ENCODE measurements around the gene HRH2.

The HRH2 gene

GRCh38 chr5:175679411-175679810 lies 21.5 kb downstream of the HRH2 start:
- no peaks in the 10 kb centered on the region for H3K36me3 ChIP-seq (ENCODE audit: control insufficient read depth in 1 of 2, insufficient read depth in 2 of 2, low read length in 2 of 2)
- H4K8ac ChIP-seq (ENCODE audit: low read depth, low read length), result no peak overlapping the region
- no peak overlapping the region for H2BK12ac ChIP-seq (ENCODE audit: low read length)
- H4K91ac ChIP-seq (ENCODE audit: low read depth, low read length), result no peak overlapping the region
- H3K4me1 ChIP-seq (ENCODE audit: control insufficient read depth in 1 of 2, insufficient read depth in 2 of 2, low read length in 2 of 2), result no peaks in the 10 kb centered on the region
- H3K23ac ChIP-seq (ENCODE audit: low read length), result no peak overlapping the region
- H3K18ac ChIP-seq (ENCODE audit: low read length), result no peak overlapping the region
- H3K79me1 ChIP-seq (ENCODE audit: low read length), result no peaks in the 10 kb centered on the region
- no peak overlapping the region for H3K4me3 ChIP-seq (ENCODE audit: low read depth, low read length)
- no peak overlapping the region for H3K4me2 ChIP-seq (ENCODE audit: low read length)
- no peak overlapping the region for H3K4ac ChIP-seq (ENCODE audit: low read depth, low read length)
- H3K9ac ChIP-seq (ENCODE audit: low read length), result no peak overlapping the region
- H3K14ac ChIP-seq (ENCODE audit: low read length), result no peak overlapping the region
- no CpG with 5 or more reads among the region's 3 CpGs for WGBS (ENCODE audit: extremely low coverage, insufficient coverage, insufficient read length)
- H3K79me2 ChIP-seq (ENCODE audit: control insufficient read depth, insufficient read depth, low read length, poor library complexity), result no peaks in the 10 kb centered on the region
- H2AFZ ChIP-seq (ENCODE audit: insufficient read depth, low read length, poor library complexity), result no peak overlapping the region
- no peaks in the 10 kb centered on the region for H3K27me3 ChIP-seq (ENCODE audit: insufficient read depth, low read length)
- no peak overlapping the region for H2AK5ac ChIP-seq (ENCODE audit: low read length)
- no peak overlapping the region for H4K12ac ChIP-seq (ENCODE audit: low read depth, low read length)
- H2BK5ac ChIP-seq (ENCODE audit: low read depth, low read length, poor library complexity), result no peak overlapping the region
- no peak for DNase-seq
- H2BK120ac ChIP-seq (ENCODE audit: insufficient read depth, low read length, poor library complexity), result no peak overlapping the region
- H3K27ac ChIP-seq (ENCODE audit: low read depth, low read length), result no peak overlapping the region
- H3K9me3 ChIP-seq (ENCODE audit: insufficient read depth, low read depth, low read length), result peaks cover 3% of the 10 kb centered on the region

DNA sequence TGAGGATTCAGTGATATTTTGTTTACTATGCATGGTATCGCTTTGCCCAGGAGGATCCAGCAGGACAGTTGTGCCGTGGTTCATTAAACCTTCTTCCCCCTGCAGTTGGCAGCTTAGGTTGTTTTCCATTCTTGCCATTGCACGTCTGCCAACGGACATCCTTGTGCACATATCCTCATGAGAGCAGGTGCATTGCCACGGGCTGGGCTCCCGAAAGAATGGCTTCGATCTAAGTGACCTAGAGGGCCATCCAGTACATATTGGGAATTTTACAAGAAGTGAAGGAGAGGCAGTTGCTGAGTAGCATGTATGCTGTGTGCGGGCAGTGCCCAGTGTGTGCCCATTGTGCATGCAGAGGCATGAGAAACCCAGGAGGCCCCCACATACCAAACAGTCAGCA lies 22.1 kb downstream of the HRH2 start:
- Histone ChIP-seq H3K79me1 (ENCODE audit: low read length) (no peaks in the 10 kb centered on the region), H3K14ac (ENCODE audit: low read length) (no peak overlapping the region), H2BK12ac (ENCODE audit: low read length) (no peak overlapping the region), H3K36me3 (ENCODE audit: control insufficient read depth in 1 of 2, insufficient read depth in 2 of 2, low read length in 2 of 2) (no peaks in the 10 kb centered on the region), H3K79me2 (ENCODE audit: control insufficient read depth, insufficient read depth, low read length, poor library complexity) (no peaks in the 10 kb centered on the region), H3K9me3 (ENCODE audit: insufficient read depth, low read depth, low read length) (peaks cover 3% of the 10 kb centered on the region), H2AK5ac (ENCODE audit: low read length) (no peak overlapping the region), H3K27ac (ENCODE audit: low read depth, low read length) (no peak overlapping the region), H2BK5ac (ENCODE audit: low read depth, low read length, poor library complexity) (no peak overlapping the region), H4K12ac (ENCODE audit: low read depth, low read length) (no peak overlapping the region), H2BK120ac (ENCODE audit: insufficient read depth, low read length, poor library complexity) (no peak overlapping the region), H3K18ac (ENCODE audit: low read length) (no peak overlapping the region), H2AFZ (ENCODE audit: insufficient read depth, low read length, poor library complexity) (no peak overlapping the region), H3K4me2 (ENCODE audit: low read length) (no peak overlapping the region), H3K4me3 (ENCODE audit: low read depth, low read length) (no peak overlapping the region), H3K27me3 (ENCODE audit: insufficient read depth, low read length) (no peaks in the 10 kb centered on the region), H3K4ac (ENCODE audit: low read depth, low read length) (no peak overlapping the region), H3K23ac (ENCODE audit: low read length) (no peak overlapping the region), H4K91ac (ENCODE audit: low read depth, low read length) (no peak overlapping the region), H3K9ac (ENCODE audit: low read length) (no peak overlapping the region), H4K8ac (ENCODE audit: low read depth, low read length) (no peak overlapping the region), H3K4me1 (ENCODE audit: control insufficient read depth in 1 of 2, insufficient read depth in 2 of 2, low read length in 2 of 2) (no peaks in the 10 kb centered on the region)
- no CpG with 5 or more reads among the region's 8 CpGs for WGBS (ENCODE audit: extremely low coverage, insufficient coverage, insufficient read length)
- DNase-seq, result no peak

GRCh38 chr5:175680463-175680862 lies 22.6 kb downstream of the HRH2 start:
- no peak overlapping the region for H2BK120ac ChIP-seq (ENCODE audit: insufficient read depth, low read length, poor library complexity)
- H3K27ac ChIP-seq (ENCODE audit: low read depth, low read length), result no peak overlapping the region
- H3K18ac ChIP-seq (ENCODE audit: low read length), result no peak overlapping the region
- H3K14ac ChIP-seq (ENCODE audit: low read length), result no peak overlapping the region
- no peaks in the 10 kb centered on the region for H3K79me1 ChIP-seq (ENCODE audit: low read length)
- no peak overlapping the region for H2BK12ac ChIP-seq (ENCODE audit: low read length)
- H4K91ac ChIP-seq (ENCODE audit: low read depth, low read length), result no peak overlapping the region
- H2AFZ ChIP-seq (ENCODE audit: insufficient read depth, low read length, poor library complexity), result no peak overlapping the region
- H3K79me2 ChIP-seq (ENCODE audit: control insufficient read depth, insufficient read depth, low read length, poor library complexity), result no peaks in the 10 kb centered on the region
- no peaks in the 10 kb centered on the region for H3K4me1 ChIP-seq (ENCODE audit: control insufficient read depth in 1 of 2, insufficient read depth in 2 of 2, low read length in 2 of 2)
- H3K4me3 ChIP-seq (ENCODE audit: low read depth, low read length), result no peak overlapping the region
- no peak overlapping the region for H3K4me2 ChIP-seq (ENCODE audit: low read length)
- H3K9ac ChIP-seq (ENCODE audit: low read length), result no peak overlapping the region
- DNase-seq, result no peak
- WGBS (ENCODE audit: extremely low coverage, insufficient coverage, insufficient read length), result no CpG with 5 or more reads among the region's 7 CpGs
- no peak overlapping the region for H4K8ac ChIP-seq (ENCODE audit: low read depth, low read length)
- no peak overlapping the region for H3K4ac ChIP-seq (ENCODE audit: low read depth, low read length)
- no peaks in the 10 kb centered on the region for H3K36me3 ChIP-seq (ENCODE audit: control insufficient read depth in 1 of 2, insufficient read depth in 2 of 2, low read length in 2 of 2)
- no peak overlapping the region for H2BK5ac ChIP-seq (ENCODE audit: low read depth, low read length, poor library complexity)
- H3K23ac ChIP-seq (ENCODE audit: low read length), result no peak overlapping the region
- H2AK5ac ChIP-seq (ENCODE audit: low read length), result no peak overlapping the region
- no peak overlapping the region for H4K12ac ChIP-seq (ENCODE audit: low read depth, low read length)
- H3K9me3 ChIP-seq (ENCODE audit: insufficient read depth, low read depth, low read length), result peaks cover 3% of the 10 kb centered on the region
- H3K27me3 ChIP-seq (ENCODE audit: insufficient read depth, low read length), result no peaks in the 10 kb centered on the region

GRCh38 chr5:175681045-175681967 lies 23.4 kb downstream of the HRH2 start:
- Histone ChIP-seq H2BK5ac (ENCODE audit: low read depth, low read length, poor library complexity) (no peak overlapping the region), H3K4me2 (ENCODE audit: low read length) (no peak overlapping the region), H3K14ac (ENCODE audit: low read length) (no peak overlapping the region), H3K4me1 (ENCODE audit: control insufficient read depth in 1 of 2, insufficient read depth in 2 of 2, low read length in 2 of 2) (no peaks in the 10 kb centered on the region), H3K36me3 (ENCODE audit: control insufficient read depth in 1 of 2, insufficient read depth in 2 of 2, low read length in 2 of 2) (no peaks in the 10 kb centered on the region), H2BK120ac (ENCODE audit: insufficient read depth, low read length, poor library complexity) (no peak overlapping the region), H2AFZ (ENCODE audit: insufficient read depth, low read length, poor library complexity) (no peak overlapping the region), H4K91ac (ENCODE audit: low read depth, low read length) (no peak overlapping the region), H3K23ac (ENCODE audit: low read length) (no peak overlapping the region), H3K9me3 (ENCODE audit: insufficient read depth, low read depth, low read length) (peaks cover 3% of the 10 kb centered on the region), H3K4ac (ENCODE audit: low read depth, low read length) (no peak overlapping the region), H3K27ac (ENCODE audit: low read depth, low read length) (no peak overlapping the region), H3K79me1 (ENCODE audit: low read length) (no peaks in the 10 kb centered on the region), H3K4me3 (ENCODE audit: low read depth, low read length) (no peak overlapping the region), H2AK5ac (ENCODE audit: low read length) (no peak overlapping the region), H3K9ac (ENCODE audit: low read length) (no peak overlapping the region), H3K79me2 (ENCODE audit: control insufficient read depth, insufficient read depth, low read length, poor library complexity) (no peaks in the 10 kb centered on the region), H3K18ac (ENCODE audit: low read length) (no peak overlapping the region), H3K27me3 (ENCODE audit: insufficient read depth, low read length) (no peaks in the 10 kb centered on the region), H4K8ac (ENCODE audit: low read depth, low read length) (no peak overlapping the region), H4K12ac (ENCODE audit: low read depth, low read length) (no peak overlapping the region), H2BK12ac (ENCODE audit: low read length) (no peak overlapping the region)
- peak in 1 of 2 donors; percentile 5 for DNase-seq
- WGBS (ENCODE audit: extremely low coverage, insufficient coverage, insufficient read length), result no CpG with 5 or more reads among the region's 21 CpGs
